Liver (tissue), 3 donors: ENCODE data around the gene ZNF195.

Experiments used
- ATF3 ChIP-seq: IDR thresholded peaks from 2 replicates; pipeline ENCODE4 v1.6.1; 2016; ENCODE audit warnings: antibody characterized with exemption
- CTCF ChIP-seq: fragments of 150-350 bp; IDR thresholded peaks from 2 replicates; pipeline ENCODE4 v1.5.1; 2017; ENCODE audit warnings: improper control_type of control experiment, low read depth, low read length; ENCODE audit not compliant: missing input control
- EGR1 ChIP-seq, 2 donors: IDR thresholded peaks; 2 replicates each; pipeline ENCODE4 v1.6.1; 2016 to 2018; ENCODE audit warnings: antibody characterized with exemption in 2 of 2, low read depth in 2 of 2
- JUND ChIP-seq, 2 donors: IDR thresholded peaks; 2 replicates each; pipeline ENCODE4 v1.6.1; 2016; ENCODE audit warnings: antibody characterized with exemption in 2 of 2
- RAD21 ChIP-seq, 2 donors: IDR thresholded peaks; 2 replicates each; pipeline ENCODE4 v1.6.1; 2016; ENCODE audit warnings: antibody characterized with exemption in 2 of 2, mild to moderate bottlenecking in 2 of 2
- SP1 ChIP-seq: IDR thresholded peaks from 2 replicates; pipeline ENCODE4 v1.6.1; 2018; ENCODE audit warnings: antibody characterized with exemption, mild to moderate bottlenecking
- TAF1 ChIP-seq: conservative IDR thresholded peaks from 2 replicates; pipeline ENCODE4 v1.6.1; 2016; ENCODE audit warnings: antibody characterized with exemption, mild to moderate bottlenecking
- YY1 ChIP-seq: IDR thresholded peaks from 2 replicates; pipeline ENCODE4 v1.6.1; 2016; ENCODE audit warnings: antibody characterized with exemption, mild to moderate bottlenecking
- ZBTB33 ChIP-seq: IDR thresholded peaks from 2 replicates; pipeline ENCODE4 v1.6.1; 2016; ENCODE audit warnings: antibody characterized with exemption
- donor health status: healthy.
- donor health status: healthy.

DNA sequence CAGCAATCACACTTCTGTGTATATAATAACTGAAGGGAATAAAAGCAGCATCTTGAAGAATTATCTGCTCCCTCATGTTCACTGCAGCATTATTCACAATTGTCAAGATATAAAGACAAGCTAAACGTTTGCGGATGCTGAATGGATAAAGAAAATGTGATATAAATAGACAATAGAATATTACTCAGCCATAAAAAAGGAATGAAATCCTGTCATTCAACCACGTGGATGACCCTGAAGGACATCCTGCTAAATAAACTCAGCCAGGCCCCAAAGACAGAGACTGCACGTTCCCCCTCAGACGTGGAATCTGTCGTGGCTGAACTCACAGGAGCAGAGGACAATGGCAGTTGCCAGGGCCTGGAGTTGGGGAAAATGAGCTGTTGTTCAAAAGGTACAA, 9.6 kb downstream of the ZNF195 start:
- no peak for TF ChIP-seq CTCF
- no peak for TF ChIP-seq TAF1
- TF ChIP-seq RAD21 (IDR thresholded peaks at IDR 0.05), result no peak
- no peak for TF ChIP-seq JUND (IDR thresholded peaks at IDR 0.05)
- TF ChIP-seq EGR1 (IDR thresholded peaks at IDR 0.05; ENCODE audit: low read depth in 2 of 2), result no peak
- no peak for TF ChIP-seq YY1
- no peak for TF ChIP-seq SP1
- no peak for TF ChIP-seq ZBTB33
- no peak for TF ChIP-seq ATF3
